GM21786 (cell line): Measurements from ENCODE around the gene CAPN12.
"Not testable (repeated sequence)": the region's sequence is repeated elsewhere in the genome, so short reads cannot be mapped to it uniquely, and the experiment has no call there.

Experiments used
- ATAC-seq: cut with Tn5 transposase; IDR thresholded peaks from one replicate; pipeline ENCODE4 v1.9.1; 2021; ENCODE audit not compliant: unreplicated experiment

Gene CAPN12

GRCh38 chr19:38744298-38744681 lies at the start of gene CAPN12:
CAPN12 (minus strand) TSS chr19:38744474; CDS start chr19:38744165, 309 bp downstream.
- ATAC-seq = no peak

- no peak for ATAC-seq
Observed at GRCh38 chr19:38793671-38794070, 49.4 kb upstream of the CAPN12 start.

- ATAC-seq = no peak
Observed at GRCh38 chr19:38793177-38793576, 48.9 kb upstream of the CAPN12 start.

GRCh38 chr19:38792250-38793111 lies 48.2 kb upstream of the CAPN12 start:
- no peak for ATAC-seq

- not testable (repeated sequence) for ATAC-seq
Observed at GRCh38 chr19:38791451-38792064, 47.3 kb upstream of the CAPN12 start.

- not testable (repeated sequence) for ATAC-seq
Observed at GRCh38 chr19:38790507-38791403, 46.5 kb upstream of the CAPN12 start.

GRCh38 chr19:38788478-38789243 lies 44.4 kb upstream of the CAPN12 start, which contains the start of gene LGALS7B:
LGALS7B (plus strand) TSS chr19:38789200; CDS start chr19:38789227, 27 bp downstream.
- ATAC-seq = no peak

- ATAC-seq = no peak
Observed at GRCh38 chr19:38786572-38787265, 42.4 kb upstream of the CAPN12 start.

GRCh38 chr19:38786061-38786460 lies 41.8 kb upstream of the CAPN12 start:
- not testable (repeated sequence) for ATAC-seq

- ATAC-seq = no peak
Observed at GRCh38 chr19:38785187-38785699, 41.0 kb upstream of the CAPN12 start.

- no peak for ATAC-seq
Observed at GRCh38 chr19:38784224-38784623, 40.0 kb upstream of the CAPN12 start.

- ATAC-seq = not testable (repeated sequence)
Observed at GRCh38 chr19:38782212-38782611, 37.9 kb upstream of the CAPN12 start.

- no peak for ATAC-seq
Observed at GRCh38 chr19:38781058-38781457, 36.8 kb upstream of the CAPN12 start.

- ATAC-seq = no peak
Observed at GRCh38 chr19:38780443-38780842, 36.2 kb upstream of the CAPN12 start.

GRCh38 chr19:38778733-38779132 lies 34.5 kb upstream of the CAPN12 start:
- ATAC-seq = no peak

GRCh38 chr19:38774181-38774950 lies 30.1 kb upstream of the CAPN12 start:
- no peak for ATAC-seq

- ATAC-seq = no peak
Observed at GRCh38 chr19:38773469-38774177, 29.3 kb upstream of the CAPN12 start, which contains the start of gene LGALS7. LGALS7 (minus strand) TSS chr19:38773517; CDS start chr19:38773492, 25 bp downstream.

- not testable (repeated sequence) for ATAC-seq
Observed at GRCh38 chr19:38771569-38771968, 27.3 kb upstream of the CAPN12 start.
